Activated naive CD8-positive, alpha-beta T cell treated with anti-CD3 and anti-CD28 coated beads, Interleukin-2, amount 50 U/mL, for 24 hours (primary cell): ENCODE data around the gene ZEB1.
"Not testable (repeated sequence)": the region's sequence is repeated elsewhere in the genome, so short reads cannot be mapped to it uniquely, and the experiment has no call there.

ENCODE experiments used
- ATAC-seq: fragments of 150-1000 bp; cut with Tn5 transposase; one replicate; pipeline ENCODE4 v1.10.0; 2021
- DNase-seq: peaks from one replicate; pipeline ENCODE4 v3.0.0; 2021
- H3K27ac Mint-ChIP-seq: one replicate; pipeline ENCODE4 v1.8.0; 2021; ENCODE audit warnings: mild to moderate bottlenecking, mixed read lengths
- H3K27me3 Mint-ChIP-seq: one replicate; pipeline ENCODE4 v1.8.0; 2021; ENCODE audit warnings: mixed read lengths
- H3K36me3 Mint-ChIP-seq: one replicate; pipeline ENCODE4 v1.8.0; 2021; ENCODE audit warnings: low read depth, mixed read lengths
- H3K4me1 Mint-ChIP-seq: one replicate; pipeline ENCODE4 v1.8.0; 2021; ENCODE audit warnings: mixed read lengths
- H3K4me3 Mint-ChIP-seq: one replicate; pipeline ENCODE4 v1.8.0; 2021; ENCODE audit warnings: mild to moderate bottlenecking, moderate library complexity, mixed read lengths
- H3K9me3 Mint-ChIP-seq: one replicate; pipeline ENCODE4 v1.8.0; 2021; ENCODE audit warnings: mixed read lengths

Gene ZEB1

GRCh38 chr10:31404640-31405039, 85.6 kb downstream of the ZEB1 start:
- ATAC-seq, result no peak

GRCh38 chr10:31405829-31406228, 86.8 kb downstream of the ZEB1 start:
- DNase-seq, H3K27me3 Mint-ChIP-seq, H3K4me3 Mint-ChIP-seq, H3K27ac Mint-ChIP-seq, ATAC-seq: not testable (repeated sequence)
- H3K36me3 Mint-ChIP-seq, result peaks cover 36% of the 10 kb centered on the region
- H3K4me1 Mint-ChIP-seq, result peaks cover 23% of the 10 kb centered on the region
- peaks cover 10% of the 10 kb centered on the region for H3K9me3 Mint-ChIP-seq

More at GRCh38 chr10:31404640-31405039, 85.6 kb downstream of the ZEB1 start:
- no peaks in the 10 kb centered on the region for H3K27me3 Mint-ChIP-seq
- H3K27ac Mint-ChIP-seq, result peak overlapping the region; percentile 18
- peaks cover 10% of the 10 kb centered on the region for H3K9me3 Mint-ChIP-seq
- peaks cover 25% of the 10 kb centered on the region for H3K4me1 Mint-ChIP-seq
- no peak overlapping the region for H3K4me3 Mint-ChIP-seq
- peaks cover 32% of the 10 kb centered on the region for H3K36me3 Mint-ChIP-seq
- no peak for DNase-seq

- not testable (repeated sequence) for H3K27ac Mint-ChIP-seq, H3K27me3 Mint-ChIP-seq, H3K4me3 Mint-ChIP-seq, DNase-seq, ATAC-seq, H3K9me3 Mint-ChIP-seq
- Mint-ChIP-seq H3K36me3 (peaks cover 22% of the 10 kb centered on the region), H3K4me1 (peaks cover 22% of the 10 kb centered on the region)
Measured at GRCh38 chr10:31412397-31412796, 93.4 kb downstream of the ZEB1 start.

GRCh38 chr10:31413325-31413724, 94.3 kb downstream of the ZEB1 start:
- Mint-ChIP-seq H3K36me3 (peaks cover 20% of the 10 kb centered on the region), H3K27ac (no peak overlapping the region), H3K4me1 (peaks cover 26% of the 10 kb centered on the region), H3K4me3 (no peak overlapping the region), H3K9me3 (peaks cover 3% of the 10 kb centered on the region), H3K27me3 (no peaks in the 10 kb centered on the region)
- DNase-seq (no peak), ATAC-seq (no peak)

GRCh38 chr10:31418481-31418880, 99.5 kb downstream of the ZEB1 start:
- H3K27me3 Mint-ChIP-seq, result no peaks in the 10 kb centered on the region
- peaks cover 10% of the 10 kb centered on the region for H3K36me3 Mint-ChIP-seq
- H3K4me1 Mint-ChIP-seq, result peaks cover 51% of the 10 kb centered on the region
- no peak overlapping the region for H3K4me3 Mint-ChIP-seq
- no peak for ATAC-seq
- no peak for DNase-seq
- no peaks in the 10 kb centered on the region for H3K9me3 Mint-ChIP-seq
- H3K27ac Mint-ChIP-seq, result no peak overlapping the region

GRCh38 chr10:31419394-31420063, 100.5 kb downstream of the ZEB1 start:
- H3K9me3 Mint-ChIP-seq, result no peaks in the 10 kb centered on the region
- ATAC-seq (peak; percentile 80), DNase-seq (no peak)
- peaks cover 10% of the 10 kb centered on the region for H3K36me3 Mint-ChIP-seq
- peaks cover 53% of the 10 kb centered on the region for H3K4me1 Mint-ChIP-seq
- H3K27ac Mint-ChIP-seq, result no peak overlapping the region
- no peak overlapping the region for H3K4me3 Mint-ChIP-seq
- no peaks in the 10 kb centered on the region for H3K27me3 Mint-ChIP-seq

- no peaks in the 10 kb centered on the region for H3K9me3 Mint-ChIP-seq
- peaks cover 68% of the 10 kb centered on the region for H3K4me1 Mint-ChIP-seq
- no peak overlapping the region for H3K27ac Mint-ChIP-seq
- H3K27me3 Mint-ChIP-seq, result no peaks in the 10 kb centered on the region
- no peak for ATAC-seq
- no peak overlapping the region for H3K4me3 Mint-ChIP-seq
- DNase-seq, result no peak
- H3K36me3 Mint-ChIP-seq, result peaks cover 10% of the 10 kb centered on the region
Measured at GRCh38 chr10:31421322-31421721, 102.3 kb downstream of the ZEB1 start.

- no peaks in the 10 kb centered on the region for H3K27me3 Mint-ChIP-seq
- no peak overlapping the region for H3K4me3 Mint-ChIP-seq
- no peak for ATAC-seq
- no peak for DNase-seq
- no peak overlapping the region for H3K27ac Mint-ChIP-seq
- peaks cover 72% of the 10 kb centered on the region for H3K4me1 Mint-ChIP-seq
- peaks cover 14% of the 10 kb centered on the region for H3K36me3 Mint-ChIP-seq
- no peaks in the 10 kb centered on the region for H3K9me3 Mint-ChIP-seq
Measured at GRCh38 chr10:31422634-31423033, 103.6 kb downstream of the ZEB1 start.

- no peak for ATAC-seq
- Mint-ChIP-seq H3K36me3 (peaks cover 20% of the 10 kb centered on the region), H3K4me1 (peaks cover 75% of the 10 kb centered on the region), H3K4me3 (no peak overlapping the region), H3K9me3 (peaks cover 7% of the 10 kb centered on the region), H3K27me3 (no peaks in the 10 kb centered on the region), H3K27ac (no peak overlapping the region)
- DNase-seq, result no peak
Measured at GRCh38 chr10:31424473-31424872, 105.5 kb downstream of the ZEB1 start.

GRCh38 chr10:31426401-31426800, 107.4 kb downstream of the ZEB1 start:
- Mint-ChIP-seq H3K4me3 (no peak overlapping the region), H3K27ac (no peak overlapping the region)
- ATAC-seq, result no peak

GRCh38 chr10:31427334-31427733, 108.3 kb downstream of the ZEB1 start:
- not testable (repeated sequence) for H3K27ac Mint-ChIP-seq, H3K27me3 Mint-ChIP-seq, H3K9me3 Mint-ChIP-seq, ATAC-seq, DNase-seq, H3K4me3 Mint-ChIP-seq
- Mint-ChIP-seq H3K4me1 (peaks cover 60% of the 10 kb centered on the region), H3K36me3 (peaks cover 14% of the 10 kb centered on the region)

More at GRCh38 chr10:31426401-31426800, 107.4 kb downstream of the ZEB1 start:
- Mint-ChIP-seq H3K36me3 (peaks cover 15% of the 10 kb centered on the region), H3K27me3 (no peaks in the 10 kb centered on the region), H3K9me3 (peaks cover 7% of the 10 kb centered on the region), H3K4me1 (peaks cover 60% of the 10 kb centered on the region)
- no peak for DNase-seq

- H3K9me3 Mint-ChIP-seq, H3K4me3 Mint-ChIP-seq, H3K27ac Mint-ChIP-seq, DNase-seq, H3K27me3 Mint-ChIP-seq, ATAC-seq: not testable (repeated sequence)
- Mint-ChIP-seq H3K4me1 (peaks cover 51% of the 10 kb centered on the region), H3K36me3 (peaks cover 18% of the 10 kb centered on the region)
Measured at GRCh38 chr10:31428499-31428898, 109.5 kb downstream of the ZEB1 start.

GRCh38 chr10:31431021-31431420, 112.0 kb downstream of the ZEB1 start:
- DNase-seq (no peak), ATAC-seq (no peak)
- Mint-ChIP-seq H3K4me3 (no peak overlapping the region), H3K4me1 (peaks cover 29% of the 10 kb centered on the region), H3K9me3 (peaks cover 12% of the 10 kb centered on the region), H3K27ac (no peak overlapping the region), H3K27me3 (no peaks in the 10 kb centered on the region), H3K36me3 (peaks cover 24% of the 10 kb centered on the region)

- no peaks in the 10 kb centered on the region for H3K4me1 Mint-ChIP-seq
- ATAC-seq, result no peak
- peaks cover 25% of the 10 kb centered on the region for H3K9me3 Mint-ChIP-seq
- H3K4me3 Mint-ChIP-seq, result no peak overlapping the region
- H3K27me3 Mint-ChIP-seq, result no peaks in the 10 kb centered on the region
- no peak for DNase-seq
- H3K27ac Mint-ChIP-seq, result no peak overlapping the region
- peaks cover 39% of the 10 kb centered on the region for H3K36me3 Mint-ChIP-seq
Measured at GRCh38 chr10:31437959-31438358, 118.9 kb downstream of the ZEB1 start.

GRCh38 chr10:31451766-31452165, 132.8 kb downstream of the ZEB1 start:
- H3K4me3 Mint-ChIP-seq, result no peak overlapping the region
- no peaks in the 10 kb centered on the region for H3K27me3 Mint-ChIP-seq
- peaks cover 11% of the 10 kb centered on the region for H3K4me1 Mint-ChIP-seq
- no peak overlapping the region for H3K27ac Mint-ChIP-seq
- peaks cover 39% of the 10 kb centered on the region for H3K36me3 Mint-ChIP-seq
- ATAC-seq, result no peak
- no peak for DNase-seq
- peaks cover 30% of the 10 kb centered on the region for H3K9me3 Mint-ChIP-seq
